HEK293 (cell line): ENCODE measurements around the gene ELL.

Source experiments
- ATF2 ChIP-seq: fragments of 450-650 bp; formaldehyde crosslinking; IDR thresholded peaks from 2 replicates; pipeline ENCODE4 v1.5.1; 2016; ENCODE audit warnings: missing biosample characterization, missing genetic modification characterization, low read depth
- CTCF ChIP-seq: fragments of 450-650 bp; formaldehyde crosslinking; IDR thresholded peaks from 2 replicates; pipeline ENCODE4 v1.5.1; 2016; ENCODE audit warnings: missing biosample characterization, missing genetic modification characterization
- PBX3 ChIP-seq: sonication (generic); formaldehyde crosslinking; IDR thresholded peaks from 2 replicates; pipeline ENCODE4 v1.8.1; 2022; ENCODE audit warnings: mild to moderate bottlenecking, moderate library complexity, missing genetic modification reagents
- ZNF274 ChIP-seq, 2 experiments: fragments of 200-500 bp in 1 of 2; fragments of 450-650 bp in 1 of 2; sonication (Bioruptor generic) in 1 of 2; formaldehyde crosslinking in 1 of 2; IDR thresholded peaks; 2 replicates each; pipeline versions ENCODE4 v1.5.1 to v1.6.1; 2014 to 2016; ENCODE audit warnings: borderline replicate concordance in 1 of 2, inconsistent platforms in 1 of 2, low read length in 1 of 2, missing biosample characterization in 1 of 2, missing genetic modification characterization in 1 of 2
- ZNF639 ChIP-seq: fragments of 450-650 bp; formaldehyde crosslinking; IDR thresholded peaks from 2 replicates; pipeline ENCODE4 v1.5.1; 2016; ENCODE audit warnings: missing biosample characterization, missing genetic modification characterization

GRCh38 chr19:18483119-18483890 lies 38.6 kb downstream of the ELL start:
- TF ChIP-seq ZNF274 (IDR thresholded peaks at IDR 0.05; ENCODE audit: low read length) (no peak), ZNF274 (tag by site-specific recombination; IDR thresholded peaks at IDR 0.05; ENCODE audit: borderline replicate concordance) (no peak), ATF2 (tag by site-specific recombination) (no peak), CTCF (tag by site-specific recombination) (no peak), ZNF639 (tag by site-specific recombination) (no peak), PBX3 (no peak)
